GM12864 (cell line): ENCODE data around the gene TNNT2.

Experiments
- DNase-seq: peaks from one replicate; pipeline ENCODE4 v3.0.0-alpha.2; 2011; ENCODE audit warnings: low read depth
- H3K4me3 ChIP-seq: 2 replicates; pipeline ENCODE4 v1.5.1; 2011; ENCODE audit warnings: mild to moderate bottlenecking, low read depth, low read length, control low read depth
- TF ChIP-seq, protein P1 (sequence below): IDR thresholded peaks from 2 replicates; pipeline ENCODE4 v1.5.1; 2011; ENCODE audit warnings: low read depth, mild to moderate bottlenecking, moderate library complexity, low read length, control low read depth, inconsistent platforms; ENCODE audit errors: missing control alignments

The TNNT2 gene

GRCh38 chr1:201377611-201378092 is at the start of gene TNNT2:
TNNT2 (minus strand) TSS chr1:201377680; CDS start chr1:201373254, 4,426 bp downstream.
- TF ChIP-seq, protein P1, sequence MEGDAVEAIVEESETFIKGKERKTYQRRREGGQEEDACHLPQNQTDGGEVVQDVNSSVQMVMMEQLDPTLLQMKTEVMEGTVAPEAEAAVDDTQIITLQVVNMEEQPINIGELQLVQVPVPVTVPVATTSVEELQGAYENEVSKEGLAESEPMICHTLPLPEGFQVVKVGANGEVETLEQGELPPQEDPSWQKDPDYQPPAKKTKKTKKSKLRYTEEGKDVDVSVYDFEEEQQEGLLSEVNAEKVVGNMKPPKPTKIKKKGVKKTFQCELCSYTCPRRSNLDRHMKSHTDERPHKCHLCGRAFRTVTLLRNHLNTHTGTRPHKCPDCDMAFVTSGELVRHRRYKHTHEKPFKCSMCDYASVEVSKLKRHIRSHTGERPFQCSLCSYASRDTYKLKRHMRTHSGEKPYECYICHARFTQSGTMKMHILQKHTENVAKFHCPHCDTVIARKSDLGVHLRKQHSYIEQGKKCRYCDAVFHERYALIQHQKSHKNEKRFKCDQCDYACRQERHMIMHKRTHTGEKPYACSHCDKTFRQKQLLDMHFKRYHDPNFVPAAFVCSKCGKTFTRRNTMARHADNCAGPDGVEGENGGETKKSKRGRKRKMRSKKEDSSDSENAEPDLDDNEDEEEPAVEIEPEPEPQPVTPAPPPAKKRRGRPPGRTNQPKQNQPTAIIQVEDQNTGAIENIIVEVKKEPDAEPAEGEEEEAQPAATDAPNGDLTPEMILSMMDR = no peak
- no peak for DNase-seq
- no peak within 1 kb of the TSS for H3K4me3 ChIP-seq

GRCh38 chr1:201426479-201427310 is 49.2 kb upstream of the TNNT2 start:
- TF ChIP-seq, protein P1 = no peak
- no peak for DNase-seq
- H3K4me3 ChIP-seq = no peak overlapping the region

- TF ChIP-seq, protein P1 = no peak
Measured at GRCh38 chr1:201424146-201424545, 46.7 kb upstream of the TNNT2 start.

GRCh38 chr1:201423655-201424054 is 46.2 kb upstream of the TNNT2 start:
- TF ChIP-seq, protein P1 = no peak
- no peak for DNase-seq
- no peak overlapping the region for H3K4me3 ChIP-seq

More at GRCh38 chr1:201424146-201424545, 46.7 kb upstream of the TNNT2 start:
- DNase-seq = no peak
- H3K4me3 ChIP-seq = no peak overlapping the region

DNA sequence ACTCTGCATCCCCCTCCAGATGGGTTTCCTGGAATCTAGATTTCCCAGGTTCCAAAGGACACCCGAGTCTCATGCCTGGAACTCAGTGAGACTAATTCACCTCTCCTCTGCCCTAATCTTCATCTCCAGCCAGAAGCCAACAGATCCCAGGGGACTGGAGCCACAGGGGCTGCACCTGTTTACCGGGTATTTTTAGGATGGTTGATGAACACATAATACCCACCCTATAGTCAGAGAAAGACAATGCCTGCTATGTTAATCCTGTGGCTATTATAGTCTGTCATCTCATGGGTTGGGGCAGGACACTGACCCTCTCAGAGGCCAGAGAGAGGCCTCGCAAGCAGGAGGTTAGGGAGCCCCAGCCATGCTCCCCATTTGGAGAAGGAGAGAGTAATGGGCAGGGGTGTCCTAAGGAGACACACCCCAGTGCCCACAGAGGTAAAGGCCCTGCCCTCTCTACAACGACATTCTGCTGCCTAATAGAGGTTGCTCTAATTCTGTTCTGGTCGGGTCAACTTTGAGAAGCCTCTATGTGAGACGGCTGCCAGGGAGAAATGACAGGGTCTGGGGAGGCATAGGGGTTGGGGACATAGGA is 45.1 kb upstream of the TNNT2 start:
- TF ChIP-seq, protein P1 = no peak
- DNase-seq = no peak
- H3K4me3 ChIP-seq = no peak overlapping the region

DNA sequence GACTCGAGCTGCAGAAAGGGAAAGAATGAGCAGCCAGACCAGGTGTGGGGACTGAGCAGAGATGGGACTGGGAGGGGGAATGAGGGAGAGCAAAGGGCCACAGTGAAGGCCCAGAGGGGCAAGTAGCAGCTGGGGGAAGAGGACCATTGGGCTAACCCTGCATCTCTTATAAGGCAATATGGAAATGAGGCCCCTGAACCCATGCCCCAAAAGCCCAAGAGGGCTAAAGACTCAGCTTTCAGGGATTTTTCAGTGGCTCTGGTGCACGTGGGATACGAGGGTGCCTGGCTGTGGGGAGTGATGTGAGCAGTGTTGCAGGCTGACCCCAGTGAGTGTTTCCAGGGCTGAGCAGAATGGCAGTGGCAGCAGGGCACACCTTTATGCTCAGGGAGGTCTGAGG is 44.5 kb upstream of the TNNT2 start:
- TF ChIP-seq, protein P1 = no peak
- no peak overlapping the region for H3K4me3 ChIP-seq
- DNase-seq = no peak
